G401 (cell line): Measurements from ENCODE around the gene SAFB. TPM values are rescaled to one million over a fixed set of nuclear protein-coding genes. Genes with fewer than 3 reads are reported as not detected.

Experiments used
- DNase-seq: peaks from one replicate; pipeline ENCODE4 v3.0.0-alpha.2; 2015; ENCODE audit warnings: low spot score
- in situ Hi-C: cut with HindIII; loops from 2 replicates; pipeline ENCODE4 v1.10.0; 2016; ENCODE audit warnings: low sequenced_read_pairs, mixed read lengths
- total RNA-seq: library from RNA; depleted of rRNA; stranded (reverse); fragments of >200 nt; shearing (Covaris generic); gene quantifications from 2 replicates; pipeline ENCODE4 v1.2.3, GENCODE V29; 2014; rRNA removed

Gene SAFB
- 43.8 and 65.7 TPM in 2 replicates for total RNA-seq

DNA sequence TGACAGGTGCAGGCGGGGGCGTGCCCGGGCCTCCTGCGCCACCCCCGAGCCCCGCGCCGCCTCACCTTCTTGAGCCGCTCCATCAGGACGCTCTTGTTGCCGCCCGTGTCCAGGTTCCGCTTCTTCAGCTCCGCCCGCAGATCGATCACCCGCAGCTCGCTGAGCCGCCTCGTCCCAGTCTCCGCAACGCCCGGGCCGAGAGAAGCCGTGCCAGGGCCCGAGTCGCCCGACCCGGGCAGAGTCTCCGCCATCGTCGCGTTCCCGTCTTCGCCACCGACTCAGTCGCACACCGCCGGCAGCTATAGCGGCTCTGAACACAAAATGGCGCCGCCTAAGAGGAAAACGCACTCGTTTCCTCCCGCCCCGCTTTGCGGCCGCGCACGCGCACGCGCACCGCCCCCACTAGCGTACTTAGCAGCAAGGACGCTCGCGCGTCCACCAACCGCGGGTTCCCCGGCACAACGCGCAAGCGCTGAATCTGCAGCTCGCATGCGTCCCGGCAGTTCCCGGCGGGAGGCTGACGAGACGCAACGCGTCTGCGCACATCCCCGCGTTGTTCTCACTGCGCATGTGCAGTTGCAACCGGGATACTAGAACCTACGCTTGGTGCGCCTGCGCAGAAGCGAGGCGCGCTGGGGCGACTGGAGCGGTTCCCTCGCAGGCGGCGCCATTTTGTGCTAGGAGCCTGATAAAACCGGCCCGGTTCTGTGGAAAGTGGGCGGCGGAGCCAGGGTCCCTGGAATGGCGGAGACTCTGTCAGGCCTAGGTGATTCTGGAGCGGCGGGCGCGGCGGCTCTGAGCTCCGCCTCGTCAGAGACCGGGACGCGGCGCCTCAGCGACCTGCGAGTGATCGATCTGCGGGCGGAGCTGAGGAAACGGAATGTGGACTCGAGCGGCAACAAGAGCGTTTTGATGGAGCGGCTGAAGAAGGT lies at the start of gene SAFB, which contains the start of gene SAFB2:
TSS of gene SAFB (plus strand) at position 619 of the 932 bp plus-strand sequence. CDS start at position 742, 123 bp downstream.
TSS of gene SAFB2 (minus strand) at position 312 of the 932 bp plus-strand sequence. CDS start at position 251, 61 bp downstream.
- peak; percentile 96 for DNase-seq
- in situ Hi-C loops, result no loop called here

- in situ Hi-C loops, result no loop called here
- DNase-seq, result no peak
Observed at GRCh38 chr19:5575590-5575989, 47.3 kb upstream of the SAFB start.

DNA sequence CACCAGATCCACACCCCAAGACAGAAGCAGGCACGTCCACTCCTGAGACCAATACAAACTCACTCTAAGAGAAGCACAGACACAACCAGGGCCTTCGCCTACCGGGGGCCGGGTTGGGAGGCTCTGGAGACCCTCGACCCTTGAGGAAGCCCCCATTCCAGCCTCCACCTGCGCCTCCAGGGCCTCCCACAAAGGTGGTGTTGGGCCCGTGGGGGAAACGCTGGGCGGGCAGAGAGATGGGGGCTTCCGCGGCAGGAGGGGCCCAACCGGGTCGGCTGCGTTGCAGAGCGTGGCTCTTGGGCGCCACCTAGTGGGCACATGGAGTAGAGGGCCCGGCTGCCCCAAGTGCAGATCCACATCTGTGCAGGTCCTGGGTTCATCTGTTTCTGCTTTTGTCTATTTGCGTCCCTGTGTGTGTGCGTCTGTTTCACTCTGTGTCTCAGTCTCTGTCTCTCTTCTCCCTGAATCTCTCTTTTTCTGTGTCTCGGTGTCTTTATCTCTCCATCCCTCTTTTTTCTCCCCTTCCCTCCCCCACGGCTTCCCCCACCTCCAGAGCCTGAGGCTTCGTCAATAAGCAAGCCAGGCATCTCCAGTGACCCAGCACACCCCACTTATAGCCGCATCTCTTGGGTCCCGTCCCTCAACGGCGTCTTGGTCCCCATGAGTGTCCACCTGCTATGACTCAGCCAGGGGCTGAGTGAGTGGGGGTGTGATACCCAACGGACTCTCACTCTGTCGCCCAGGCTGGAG lies 44.6 kb upstream of the SAFB start:
- in situ Hi-C loops, result no loop called here
- DNase-seq, result peak; percentile 48

DNA sequence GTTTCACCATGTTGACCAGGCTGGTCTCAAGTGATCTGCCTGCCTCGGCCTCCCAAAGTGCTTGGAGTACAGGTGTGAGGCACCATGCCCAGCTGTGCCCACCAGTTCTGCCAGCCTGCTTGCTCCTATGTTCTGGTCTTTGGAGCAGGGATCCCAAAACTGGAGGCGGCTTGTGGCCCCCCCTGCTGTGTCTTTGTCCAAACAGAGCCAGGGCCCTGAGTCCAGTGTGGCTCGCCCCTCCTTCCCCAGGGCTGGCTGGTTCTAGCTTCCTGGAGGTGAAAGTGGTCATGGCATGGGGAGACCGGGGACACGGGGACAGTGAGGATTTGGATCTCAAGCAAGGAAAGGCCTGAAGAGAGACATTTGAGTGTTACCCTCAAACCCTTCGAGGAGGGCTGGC lies 43.6 kb upstream of the SAFB start:
- in situ Hi-C loops, result no loop called here
- no peak for DNase-seq

GRCh38 chr19:5579697-5580096 lies 43.2 kb upstream of the SAFB start:
- no peak for DNase-seq
- in situ Hi-C loops, result no loop called here

DNA sequence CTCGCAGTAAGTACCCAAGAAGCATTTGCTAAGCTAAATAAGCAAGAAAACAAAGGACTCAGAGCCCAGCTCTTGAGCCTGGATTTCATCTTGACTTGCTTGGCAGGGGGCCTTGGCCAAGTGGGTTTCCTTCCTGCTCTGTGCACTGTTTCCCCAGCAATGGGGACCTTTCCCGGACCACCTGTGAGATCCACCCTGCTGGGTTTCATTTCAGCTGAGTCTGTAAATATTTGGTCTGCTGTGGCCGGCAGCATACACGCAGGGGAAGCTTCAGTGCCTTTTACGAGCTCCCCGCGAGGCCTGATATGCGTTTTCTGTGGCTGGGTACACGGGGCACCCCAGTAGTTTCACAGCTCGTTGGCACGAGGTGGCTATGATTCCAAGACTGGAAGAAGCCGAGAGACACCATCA lies 42.7 kb upstream of the SAFB start:
- DNase-seq, result no peak
- in situ Hi-C loops, result no loop called here

DNA sequence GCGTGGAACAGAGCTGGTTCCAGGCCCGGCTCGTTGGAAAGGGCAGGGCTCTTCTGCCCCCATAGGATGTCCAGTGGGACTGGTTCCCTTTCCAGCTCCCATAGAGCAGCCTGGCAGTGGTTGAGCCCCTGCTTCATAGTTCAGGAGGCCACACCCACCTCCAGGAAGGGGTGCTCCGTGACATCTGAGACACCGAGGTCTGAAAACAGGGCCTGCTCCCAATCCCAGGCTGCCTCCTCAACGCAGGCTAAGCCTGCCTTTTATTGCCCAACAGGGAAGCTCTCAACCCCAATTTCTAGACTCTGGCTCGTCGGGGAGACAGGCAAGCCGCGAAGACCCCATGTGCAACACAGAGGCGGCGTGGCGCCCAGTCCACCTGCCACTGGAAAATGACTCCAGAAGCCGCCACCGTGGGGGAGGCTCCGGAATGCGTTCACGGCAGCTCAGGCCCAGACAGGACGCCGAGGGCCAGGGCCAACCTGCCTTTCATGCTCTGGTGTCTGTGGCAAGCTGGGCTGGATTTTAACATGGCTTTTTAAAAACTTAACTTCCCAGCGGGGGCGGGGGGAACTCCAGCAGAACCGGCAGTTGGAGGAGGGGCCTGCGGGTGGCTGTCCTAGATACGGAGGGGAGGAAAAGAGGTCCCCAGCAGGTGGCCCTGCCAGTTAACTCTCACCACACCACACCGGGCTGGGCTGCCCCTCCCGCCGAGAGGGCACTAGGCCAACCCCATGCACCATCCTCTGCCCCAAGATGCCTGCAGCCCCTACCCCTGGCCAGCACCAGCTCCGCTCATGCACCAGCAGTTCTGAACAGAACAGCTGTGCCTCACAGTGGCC lies 37.2 kb upstream of the SAFB start:
- DNase-seq, result peak; percentile 63
- in situ Hi-C loops, result no loop called here

DNA sequence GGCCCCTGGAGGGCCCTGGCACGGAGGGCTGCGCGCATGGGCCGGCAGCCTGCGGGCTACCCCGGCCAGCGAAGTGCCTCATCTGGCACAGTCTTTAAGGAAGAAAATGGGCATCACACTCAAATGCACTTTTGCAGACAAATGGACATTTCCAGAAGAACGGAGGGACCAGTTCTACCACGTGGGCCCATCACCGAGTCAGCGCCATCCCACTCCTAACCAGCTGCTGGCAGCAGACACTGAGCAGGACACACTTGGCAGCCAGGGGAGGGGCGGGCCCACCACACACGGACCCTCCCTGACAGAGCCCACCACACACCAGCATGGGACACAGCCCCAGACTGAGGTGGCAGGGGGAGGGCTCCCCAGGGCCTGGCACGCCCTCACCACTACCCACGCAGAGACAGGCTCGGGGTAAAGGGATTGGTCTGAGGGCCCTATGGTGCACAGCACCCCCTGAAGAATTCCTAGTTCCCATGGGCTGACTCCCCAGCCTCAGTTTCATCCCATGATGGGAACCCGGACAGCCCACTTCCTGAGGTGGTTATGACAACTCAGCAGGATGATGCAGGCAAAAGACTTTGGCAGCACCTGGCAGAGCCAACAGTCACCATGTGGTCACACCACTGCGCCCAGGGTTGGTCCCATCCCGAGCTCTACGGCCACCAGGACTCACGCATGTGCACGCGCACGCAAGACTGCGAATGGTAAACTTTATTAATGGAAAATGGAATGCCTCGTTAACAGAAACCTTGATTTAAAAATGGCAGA lies 36.4 kb upstream of the SAFB start:
- in situ Hi-C loops, result no loop called here
- DNase-seq, result peak; percentile 20

- no peak for DNase-seq
- in situ Hi-C loops, result no loop called here
Observed at GRCh38 chr19:5587071-5587455, 35.8 kb upstream of the SAFB start.

DNA sequence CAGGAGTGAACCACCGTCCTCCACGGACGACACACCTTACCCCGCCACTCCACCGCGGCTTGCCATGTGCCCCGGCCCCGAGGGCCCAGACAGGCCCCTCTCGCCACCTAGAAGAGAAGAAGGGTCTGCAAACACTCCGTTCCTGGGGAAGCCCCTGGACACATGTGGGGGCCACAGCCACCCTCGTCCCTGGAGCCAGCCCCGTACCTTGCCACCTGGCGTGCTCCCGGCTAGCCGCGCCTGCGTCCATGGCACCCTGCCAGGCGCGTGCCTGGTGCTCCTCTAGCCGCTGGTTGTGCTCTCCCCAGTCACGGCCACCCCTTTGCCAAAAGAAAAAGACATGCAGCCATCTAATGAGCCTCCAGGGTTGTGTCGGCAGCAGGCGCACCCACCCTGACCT lies 35.2 kb upstream of the SAFB start:
- in situ Hi-C loops, result no loop called here
- no peak for DNase-seq

GRCh38 chr19:5588441-5588840 lies 34.4 kb upstream of the SAFB start:
- in situ Hi-C loops, result no loop called here
- peak; percentile 62 for DNase-seq

DNA sequence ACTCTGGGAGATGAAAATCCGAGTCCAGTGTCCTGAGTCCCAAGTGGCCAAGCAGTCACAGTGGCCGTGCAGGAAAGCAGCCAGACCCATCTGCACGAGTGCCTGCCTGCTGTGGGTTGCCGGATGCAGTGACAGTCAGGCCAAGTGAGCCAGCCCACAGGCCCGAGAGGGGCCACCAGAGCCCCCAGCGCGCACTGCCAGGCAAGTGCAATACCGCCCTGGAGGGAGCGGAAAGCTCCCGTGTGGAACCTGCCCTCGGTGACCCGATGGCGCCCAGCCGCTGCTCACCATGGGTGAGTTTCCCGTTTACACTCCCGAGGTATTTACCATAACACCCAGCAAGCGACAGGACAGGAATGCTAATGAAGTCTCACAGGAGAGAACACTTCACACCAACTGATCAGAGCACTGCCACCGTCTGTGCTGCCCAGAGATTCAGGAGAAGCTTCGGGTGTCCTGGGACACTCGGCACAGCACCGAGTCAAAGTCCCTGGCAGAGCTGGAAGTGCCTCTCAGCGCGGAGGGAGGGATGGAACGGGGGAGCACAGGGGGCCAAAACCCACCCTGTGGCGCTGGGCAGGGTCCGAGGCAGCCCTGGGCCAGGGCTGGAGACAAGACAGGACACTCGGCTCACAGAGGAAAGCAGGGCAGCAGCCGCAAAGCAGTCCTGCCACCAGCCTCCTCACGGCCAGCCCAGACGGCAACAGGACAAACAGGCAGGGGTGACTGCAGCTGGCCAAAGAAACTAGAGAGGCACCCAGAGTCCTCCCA lies 33.8 kb upstream of the SAFB start:
- in situ Hi-C loops, result no loop called here
- peak; percentile 19 for DNase-seq

- DNase-seq, result no peak
- in situ Hi-C loops, result no loop called here
Observed at GRCh38 chr19:5590151-5590864, 32.6 kb upstream of the SAFB start.

DNA sequence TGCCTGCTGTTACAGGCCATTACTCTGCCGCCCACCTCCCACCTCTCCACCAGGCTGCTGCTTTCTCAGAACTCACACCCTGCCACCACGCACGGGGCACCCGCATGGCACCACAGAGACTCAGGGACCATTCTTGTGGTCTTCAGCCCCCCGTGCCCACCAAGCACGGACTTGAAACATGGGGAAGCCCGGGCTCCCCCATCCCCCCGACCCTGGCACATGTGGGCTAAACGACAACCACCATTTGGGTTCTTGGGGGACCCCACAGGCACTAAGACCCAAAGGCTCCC lies 32.1 kb upstream of the SAFB start:
- in situ Hi-C loops, result no loop called here
- DNase-seq, result no peak

DNA sequence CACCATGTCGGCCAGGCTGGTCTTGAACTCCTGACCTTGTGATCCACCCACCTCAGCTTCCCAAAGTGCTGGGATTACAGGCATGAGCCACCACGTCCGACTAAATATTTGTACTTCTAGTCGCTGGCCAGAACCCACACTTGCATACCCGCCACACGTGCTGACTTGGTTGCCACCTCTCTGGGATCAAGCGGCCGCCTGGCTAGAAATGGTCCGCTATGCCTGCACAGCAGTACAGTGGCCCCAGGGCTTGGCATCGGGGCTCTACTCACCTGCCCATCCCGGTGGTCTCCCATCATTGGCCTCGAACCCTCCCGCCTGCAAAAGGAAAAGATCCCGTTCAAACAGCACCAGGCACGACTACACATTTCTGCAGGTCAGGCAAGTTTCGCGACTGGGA lies 31.4 kb upstream of the SAFB start:
- DNase-seq, result no peak

DNA sequence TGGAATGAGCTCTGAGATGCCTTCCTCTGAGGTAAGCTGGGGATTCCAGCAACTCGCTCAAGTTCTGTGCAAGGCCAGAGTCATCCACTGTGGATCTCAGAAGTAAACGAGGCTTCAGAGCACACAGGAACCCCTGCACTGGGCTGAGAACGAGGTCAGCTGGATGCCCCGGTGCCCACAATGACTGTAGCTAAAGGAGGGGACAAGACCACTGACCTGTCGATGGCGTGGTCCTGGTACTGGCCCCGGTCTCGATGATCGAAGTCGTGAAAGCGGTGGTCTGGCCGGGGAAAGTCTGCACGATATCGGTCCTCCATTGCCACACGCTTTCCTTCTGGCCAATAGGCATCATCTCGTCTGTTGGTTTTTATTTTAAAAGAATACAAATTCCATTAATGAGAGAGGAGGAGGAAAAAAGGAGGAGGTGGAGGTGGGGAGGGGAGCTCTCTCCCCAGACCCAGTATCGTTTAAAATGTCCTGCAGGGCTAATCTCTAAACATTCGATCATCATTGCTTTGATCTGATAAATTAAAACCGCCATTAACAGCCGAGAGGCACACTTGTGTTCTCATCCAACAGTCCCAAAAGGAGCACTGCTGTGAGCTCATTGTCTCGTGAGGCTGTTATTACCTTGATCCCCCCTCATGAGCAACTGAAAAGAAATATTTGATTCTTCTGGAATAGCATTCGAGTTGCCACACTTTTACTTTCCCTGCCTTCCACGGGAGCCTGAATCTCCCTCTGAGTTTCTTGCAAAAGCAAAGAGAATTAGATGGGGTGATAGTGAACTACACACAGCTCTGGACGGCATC lies 30.1 kb upstream of the SAFB start:
- no peak for DNase-seq
- in situ Hi-C loops, result no loop called here

More for the DNA sequence above, 31.4 kb upstream of the SAFB start:
- in situ Hi-C loops, result no loop called here
